Central memory CD4-positive, alpha-beta T cell (primary cell): ENCODE data around the gene ALKBH5.
A peak's percentile ranks its signal among the peaks of the same experiment; 100 is the strongest.

ENCODE experiments used
- DNase-seq: peaks from one replicate; pipeline ENCODE4 v3.0.0; 2022

The ALKBH5 gene

DNA sequence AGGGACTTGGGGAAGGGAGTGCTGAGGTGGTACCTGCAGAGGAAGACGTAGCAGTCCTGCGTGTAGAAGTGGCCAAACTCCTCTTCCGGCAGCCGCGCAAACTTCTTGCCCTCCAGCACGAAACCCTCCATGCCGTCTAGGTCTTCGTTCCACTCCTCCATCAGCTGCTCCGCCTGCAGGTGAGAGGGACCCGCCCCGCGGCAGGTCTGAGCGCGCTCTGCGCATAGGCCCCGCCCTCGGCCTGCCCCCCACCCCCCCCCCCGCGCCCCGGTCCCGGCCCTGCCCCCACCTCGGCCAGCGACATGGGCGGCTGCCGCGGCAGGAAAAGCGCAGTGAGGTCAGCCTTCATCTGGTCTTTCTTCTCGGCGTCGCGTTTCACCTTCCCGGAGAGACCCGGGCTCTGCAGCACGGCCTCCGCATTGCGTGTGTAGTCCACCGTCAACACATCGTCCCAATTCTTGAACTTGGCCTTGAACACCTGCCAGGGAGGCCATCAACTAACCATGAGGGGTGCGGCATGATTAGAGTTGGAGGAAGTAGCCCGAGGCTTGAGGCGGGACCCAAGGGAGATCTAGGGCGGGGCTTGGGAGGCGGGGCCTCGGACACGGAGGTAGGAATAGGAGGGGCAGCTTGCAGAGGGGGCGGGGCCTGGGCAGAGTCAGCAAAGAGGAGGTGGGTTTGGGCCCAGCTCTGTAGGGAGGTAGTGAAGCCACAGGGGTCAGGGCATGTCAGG is 63.4 kb downstream of the ALKBH5 start:
- no peak for DNase-seq

DNA sequence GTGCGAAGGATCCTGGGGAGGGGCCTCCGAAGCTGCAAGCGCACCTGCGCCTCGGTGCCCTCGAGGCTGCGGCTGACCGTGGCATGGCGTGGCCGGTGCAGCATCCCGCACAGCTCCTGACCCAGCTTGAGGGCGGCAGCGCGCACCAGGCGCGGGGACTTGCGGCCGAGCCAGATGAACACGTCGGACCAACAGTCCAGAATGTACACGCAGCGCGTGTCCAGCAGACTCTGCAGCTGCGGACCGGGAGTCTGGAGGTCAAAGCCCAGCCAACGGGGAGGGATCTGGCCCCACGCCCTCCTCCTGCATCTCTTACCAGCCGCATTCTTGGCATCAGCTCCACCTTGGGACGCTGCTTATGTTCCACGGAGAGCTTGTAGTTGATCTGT is 64.0 kb downstream of the ALKBH5 start:
- DNase-seq = no peak

DNA sequence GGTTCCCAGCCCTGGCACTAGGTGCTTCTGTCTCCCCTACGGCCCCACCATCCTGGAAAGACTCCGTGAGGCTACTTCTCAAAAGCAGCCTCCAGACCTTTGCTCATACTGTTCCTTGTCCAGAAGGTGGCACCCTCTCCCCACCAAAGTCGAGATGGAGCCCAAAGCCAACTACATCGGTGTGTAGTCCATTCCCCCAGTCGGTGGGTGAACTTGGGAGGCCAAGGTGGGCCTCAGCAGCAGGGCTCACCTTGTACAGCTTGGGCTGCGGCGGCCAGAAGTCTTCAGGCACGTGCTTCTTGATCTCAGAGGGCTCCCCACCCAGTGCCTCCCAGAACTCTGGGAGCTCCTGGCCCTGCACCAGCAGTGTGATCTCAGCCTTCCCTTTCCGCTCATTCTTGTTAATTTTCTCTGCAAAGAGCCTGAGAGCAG is 64.7 kb downstream of the ALKBH5 start:
- peak; percentile 52 for DNase-seq

DNA sequence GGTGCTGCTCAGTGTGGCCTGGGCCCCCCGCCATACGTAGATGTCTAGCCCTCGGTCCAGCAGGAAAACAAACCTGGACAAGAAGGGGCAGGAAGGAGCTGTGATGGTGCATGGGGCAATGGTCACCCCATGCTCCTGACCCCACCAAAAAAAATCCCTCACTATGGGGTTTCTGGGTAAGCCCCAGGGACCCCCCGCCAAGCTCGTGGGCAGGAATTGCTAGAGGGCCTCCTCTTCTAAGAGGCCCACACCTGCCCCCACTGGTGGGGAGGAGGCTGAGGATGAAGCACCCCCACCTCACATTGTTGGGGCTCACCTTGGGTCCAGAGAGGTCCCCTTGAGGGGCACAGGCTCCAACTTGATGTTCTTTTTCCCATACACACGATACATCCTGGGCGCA is 65.2 kb downstream of the ALKBH5 start:
- DNase-seq = no peak

DNA sequence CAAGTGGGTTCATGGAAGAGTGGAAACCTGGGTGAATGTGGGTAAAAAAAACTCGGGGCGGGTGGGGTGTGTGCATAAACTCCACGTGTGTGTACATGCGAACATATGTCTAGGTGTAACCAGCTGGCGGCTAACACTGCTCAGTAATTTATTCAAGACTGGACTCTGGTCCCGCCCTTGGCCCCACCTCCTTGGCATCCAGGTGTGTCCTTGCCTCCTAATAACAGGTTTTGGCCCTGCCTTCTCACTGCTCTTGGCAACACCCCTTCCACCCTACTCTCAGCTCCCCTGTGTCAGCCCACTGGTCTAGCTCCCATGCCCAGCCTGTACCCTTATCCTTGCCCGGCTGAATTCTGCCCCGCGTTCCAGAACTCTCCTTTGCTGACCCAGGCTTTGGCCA is 66.6 kb downstream of the ALKBH5 start:
- DNase-seq = no peak

DNA sequence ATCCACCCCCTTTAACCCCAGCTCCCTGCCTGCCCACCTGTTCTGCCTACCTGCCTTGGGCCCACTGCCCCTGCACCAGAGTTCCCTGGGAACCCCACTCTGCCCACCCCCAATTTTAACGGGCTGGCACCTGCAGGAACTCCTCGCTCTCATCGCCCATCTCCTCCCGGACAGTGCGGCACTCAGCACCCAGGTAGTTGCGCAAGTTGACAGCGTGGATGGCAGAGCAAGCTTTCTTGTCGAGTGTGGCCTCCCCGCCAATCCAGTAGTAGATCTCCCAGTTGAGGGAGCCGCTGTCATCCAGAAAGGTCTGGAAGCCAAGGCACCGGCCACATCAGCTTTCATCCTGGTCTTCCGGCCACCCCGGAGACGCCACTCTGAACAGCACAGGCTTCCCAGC is 67.1 kb downstream of the ALKBH5 start:
- no peak for DNase-seq

DNA sequence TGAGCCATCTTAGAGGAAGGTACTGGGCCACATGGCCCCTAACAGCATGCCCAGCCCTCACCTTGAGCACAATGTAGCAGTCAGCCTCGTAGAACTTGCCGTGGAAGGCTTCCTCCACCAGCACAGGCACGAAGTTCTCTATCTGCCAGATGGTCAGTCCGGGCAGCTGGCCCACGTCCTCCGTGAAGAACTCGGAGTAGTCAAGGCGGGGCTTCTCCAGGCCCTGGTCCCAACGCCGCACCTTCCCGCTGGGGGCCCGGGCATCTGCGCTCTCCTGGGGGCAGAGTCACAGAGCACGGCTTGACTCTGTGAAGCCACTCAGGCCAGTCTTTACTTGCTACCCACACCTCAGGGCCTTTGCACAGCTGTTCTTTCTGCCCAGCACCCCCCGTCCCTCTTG is 67.6 kb downstream of the ALKBH5 start:
- no peak for DNase-seq

DNA sequence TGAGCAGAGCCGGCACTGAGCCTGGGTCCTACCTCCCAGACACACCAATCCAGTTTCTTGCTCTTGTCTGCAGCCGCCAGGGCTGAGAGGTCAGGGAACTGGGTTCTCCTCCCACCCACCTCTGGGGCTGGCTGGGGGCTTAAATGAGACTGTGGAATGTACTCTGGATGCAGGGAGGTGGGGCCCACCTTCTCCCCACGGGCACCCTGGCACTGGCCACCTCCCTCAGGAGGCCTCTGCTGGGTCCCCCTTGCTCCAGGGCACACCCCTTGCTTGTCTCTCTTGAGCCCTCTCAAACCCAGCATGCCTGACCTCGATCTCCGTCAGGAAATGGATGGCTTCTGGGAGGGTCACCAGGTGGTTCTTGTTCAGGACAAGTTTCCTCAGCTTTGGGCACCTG is 68.5 kb downstream of the ALKBH5 start:
- no peak for DNase-seq

DNA sequence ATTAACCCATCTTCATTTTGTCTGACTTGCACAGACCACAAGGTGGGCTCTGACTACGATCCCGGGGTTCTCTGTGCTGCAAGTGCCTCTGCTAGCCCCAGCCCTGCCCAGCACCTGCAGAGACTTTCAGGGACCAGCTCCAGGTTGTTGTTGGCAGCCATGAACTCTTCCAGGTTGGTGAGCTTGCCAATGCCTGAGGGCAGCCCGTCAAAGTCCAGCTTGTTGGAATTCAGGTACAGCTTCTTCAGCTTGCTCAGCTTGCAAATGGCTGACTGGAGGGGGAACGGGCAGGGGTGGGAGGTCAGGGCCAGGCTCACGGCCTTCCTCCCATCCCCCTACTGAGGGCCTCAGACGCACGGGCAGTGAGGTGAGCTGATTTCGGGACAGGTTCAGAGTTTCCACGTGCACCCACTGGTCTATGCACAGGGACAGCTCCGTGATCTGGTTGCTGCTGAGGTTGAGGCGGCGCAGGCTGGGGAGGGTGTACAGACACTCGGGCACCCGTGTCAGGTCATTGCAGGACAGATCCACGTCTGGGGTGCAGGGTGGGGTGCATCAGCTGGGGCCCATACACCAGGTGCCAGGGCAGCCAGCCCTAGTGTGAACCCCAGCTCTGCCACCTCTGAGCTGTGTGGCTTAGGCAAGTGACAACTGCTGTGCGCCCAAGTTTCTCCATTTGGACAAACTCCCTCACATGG is 69.7 kb downstream of the ALKBH5 start:
- DNase-seq = no peak

DNA sequence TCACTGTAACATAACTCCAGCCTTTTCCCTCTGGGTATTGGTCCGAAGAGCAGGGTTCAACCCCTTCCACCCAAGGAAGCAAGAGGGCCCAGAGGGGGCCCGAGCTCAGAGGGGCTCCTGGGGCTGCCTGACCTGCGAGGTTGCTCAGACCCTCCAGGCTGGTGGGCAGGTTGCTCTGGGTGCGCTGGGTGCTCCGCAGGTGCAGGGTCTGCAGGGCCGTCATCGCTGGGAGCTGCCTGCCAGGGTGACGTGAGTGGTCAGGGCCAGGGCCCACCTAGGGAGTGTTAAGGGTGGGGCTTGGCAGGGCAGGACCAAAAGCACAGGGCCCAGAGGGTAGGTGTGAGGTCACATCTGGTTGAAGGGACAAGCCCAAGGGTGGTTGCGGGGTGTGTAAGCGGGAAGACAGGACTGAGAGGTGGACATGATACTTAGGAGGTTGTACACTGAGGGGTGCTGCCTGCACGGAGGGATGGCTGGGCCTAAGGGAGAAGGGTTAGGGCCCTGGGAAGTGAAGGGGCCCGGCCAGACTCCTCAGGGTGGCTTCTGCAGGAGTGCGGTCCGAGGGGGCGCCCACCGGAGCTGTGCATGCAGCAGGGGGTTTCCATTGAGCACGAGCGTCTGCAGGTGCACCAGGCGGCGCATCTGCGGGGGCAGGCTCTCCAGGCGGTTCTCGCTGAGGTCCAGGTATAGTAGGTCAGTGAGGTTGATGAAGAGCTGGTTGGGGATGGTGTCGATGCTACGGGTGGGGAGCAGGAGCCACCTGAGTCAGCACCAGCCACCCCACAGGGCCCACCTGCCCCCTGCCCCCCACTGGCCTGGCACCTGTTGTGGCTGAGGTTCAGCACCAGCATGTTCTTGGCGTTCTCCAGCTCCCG is 70.6 kb downstream of the ALKBH5 start:
- DNase-seq = no peak

DNA sequence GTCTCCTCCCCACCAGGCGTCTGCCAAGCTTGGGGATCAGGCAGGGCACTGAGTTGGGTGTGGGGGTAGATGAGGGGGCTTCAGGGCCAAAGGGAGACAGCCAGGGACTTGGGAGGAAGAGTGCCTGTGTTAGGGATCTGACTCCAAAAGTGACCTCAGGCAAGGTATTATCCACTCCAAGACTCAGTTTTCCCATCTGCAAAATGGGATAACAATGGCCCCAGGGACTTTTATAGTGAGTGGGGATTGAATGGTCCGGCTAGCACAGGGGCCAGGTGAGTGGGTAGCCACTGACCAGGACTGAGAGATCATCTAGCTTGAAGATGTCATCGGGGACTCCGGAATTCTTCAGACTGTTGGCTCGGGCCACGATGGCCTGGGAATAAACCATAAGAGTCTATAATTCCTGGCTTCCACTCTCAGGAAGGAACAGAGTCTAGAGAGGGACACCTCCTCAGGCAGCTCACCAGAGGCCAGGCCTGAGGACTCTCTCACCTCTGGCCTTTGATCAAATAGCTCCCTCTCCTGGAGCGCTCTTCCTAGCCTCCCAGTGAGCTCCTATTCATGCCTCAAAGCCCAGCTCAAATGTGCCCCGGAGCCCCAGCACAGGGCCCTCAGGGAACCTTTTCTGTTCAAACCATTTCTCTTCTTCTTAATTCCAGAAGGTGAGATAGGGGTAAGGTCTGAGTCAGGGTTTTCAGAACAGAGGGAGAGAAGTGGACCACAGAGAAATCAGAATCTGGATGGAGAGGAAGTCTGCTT is 71.4 kb downstream of the ALKBH5 start:
- DNase-seq = no peak

DNA sequence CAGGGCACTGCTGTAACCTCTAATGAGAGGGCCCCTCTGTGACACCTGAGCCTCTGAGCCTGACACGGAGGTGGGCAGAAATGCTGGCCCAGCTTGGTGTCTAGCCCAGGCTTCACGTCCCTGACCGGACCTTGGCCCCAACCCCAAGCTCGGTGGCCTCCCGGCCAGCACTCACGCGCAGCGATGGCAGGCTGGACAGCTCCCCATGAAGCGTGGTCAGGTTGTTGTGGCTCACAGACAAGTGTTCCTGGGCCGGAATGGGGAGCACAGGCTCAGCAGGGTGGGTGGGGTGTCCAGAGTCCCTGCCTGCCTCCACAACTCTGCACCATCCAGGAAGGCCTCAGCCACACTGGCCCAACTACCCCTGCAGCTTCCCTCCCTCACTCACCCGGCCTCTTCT is 72.7 kb downstream of the ALKBH5 start:
- DNase-seq = no peak

DNA sequence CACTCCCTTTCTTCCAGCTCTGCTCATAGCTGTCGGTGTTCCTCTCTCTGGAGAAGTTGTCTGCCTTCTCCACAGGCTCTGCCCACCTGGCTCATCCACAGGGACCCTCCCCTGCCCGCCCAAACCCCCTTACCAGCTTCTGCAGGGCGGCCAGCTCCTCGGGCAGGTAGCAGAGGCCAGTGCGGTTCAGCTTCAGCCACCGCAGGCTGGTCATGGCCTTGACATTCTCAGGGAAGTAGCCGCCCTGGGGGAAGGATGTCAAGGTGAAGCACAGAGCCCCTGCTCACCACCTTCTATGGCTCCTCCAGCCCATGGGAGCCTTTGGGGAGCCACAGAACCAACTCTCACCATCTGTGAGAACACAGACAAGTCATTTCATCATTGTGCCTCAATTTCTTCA is 73.1 kb downstream of the ALKBH5 start:
- DNase-seq = no peak

DNA sequence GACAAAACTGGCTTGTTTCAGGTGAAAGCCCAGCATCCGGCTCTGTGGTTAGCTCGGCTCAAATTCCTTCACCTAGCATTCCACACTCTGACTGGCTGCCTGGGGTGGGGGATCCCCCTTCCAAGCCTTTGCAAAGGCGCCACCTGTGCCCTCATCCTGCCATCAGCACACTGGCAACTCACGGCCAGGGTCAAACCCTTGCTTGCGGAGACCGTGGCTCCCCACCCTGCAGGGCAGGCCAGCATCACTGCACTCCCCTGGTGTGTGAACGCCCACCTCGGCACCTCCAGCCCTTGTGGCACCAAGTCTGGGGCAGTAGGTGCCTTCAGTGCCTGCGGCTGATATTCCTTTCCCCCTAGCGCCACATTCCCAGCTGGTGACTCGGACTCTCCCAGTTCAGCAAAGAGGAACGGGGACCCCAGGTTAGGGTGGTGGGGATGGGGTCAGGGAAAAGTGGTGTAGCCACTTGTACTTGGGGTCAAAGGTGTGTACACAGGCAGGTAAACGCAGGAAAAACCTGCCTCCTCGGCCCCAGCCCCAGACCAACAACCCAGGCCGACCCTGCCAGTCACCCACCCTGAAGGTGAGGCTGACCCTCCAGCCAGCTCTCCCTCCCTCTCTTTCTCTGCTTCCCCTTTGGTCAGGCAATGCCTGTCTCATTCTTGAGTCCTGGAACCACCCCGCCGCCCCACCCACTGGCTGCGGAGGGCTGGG is 73.8 kb downstream of the ALKBH5 start:
- DNase-seq = peak; percentile 18

DNA sequence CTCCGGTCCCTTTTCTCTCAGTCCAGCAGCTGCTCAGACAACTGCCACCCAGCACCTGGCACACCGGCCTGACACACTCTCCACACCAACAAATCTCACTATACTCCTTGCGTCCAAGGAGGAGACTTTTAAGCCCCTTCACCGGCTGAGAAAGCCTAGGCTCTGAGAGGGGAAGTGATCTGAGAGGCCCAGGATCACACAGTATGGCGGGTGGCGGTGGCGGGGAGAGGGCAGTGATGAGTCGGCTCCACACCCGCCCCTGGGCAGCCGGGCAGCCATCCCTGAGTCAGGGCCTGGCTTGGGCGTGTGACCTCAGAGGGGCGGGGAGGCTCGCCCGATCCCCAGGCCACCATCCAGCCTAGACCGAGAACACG is 74.3 kb downstream of the ALKBH5 start:
- peak; percentile 29 for DNase-seq

DNA sequence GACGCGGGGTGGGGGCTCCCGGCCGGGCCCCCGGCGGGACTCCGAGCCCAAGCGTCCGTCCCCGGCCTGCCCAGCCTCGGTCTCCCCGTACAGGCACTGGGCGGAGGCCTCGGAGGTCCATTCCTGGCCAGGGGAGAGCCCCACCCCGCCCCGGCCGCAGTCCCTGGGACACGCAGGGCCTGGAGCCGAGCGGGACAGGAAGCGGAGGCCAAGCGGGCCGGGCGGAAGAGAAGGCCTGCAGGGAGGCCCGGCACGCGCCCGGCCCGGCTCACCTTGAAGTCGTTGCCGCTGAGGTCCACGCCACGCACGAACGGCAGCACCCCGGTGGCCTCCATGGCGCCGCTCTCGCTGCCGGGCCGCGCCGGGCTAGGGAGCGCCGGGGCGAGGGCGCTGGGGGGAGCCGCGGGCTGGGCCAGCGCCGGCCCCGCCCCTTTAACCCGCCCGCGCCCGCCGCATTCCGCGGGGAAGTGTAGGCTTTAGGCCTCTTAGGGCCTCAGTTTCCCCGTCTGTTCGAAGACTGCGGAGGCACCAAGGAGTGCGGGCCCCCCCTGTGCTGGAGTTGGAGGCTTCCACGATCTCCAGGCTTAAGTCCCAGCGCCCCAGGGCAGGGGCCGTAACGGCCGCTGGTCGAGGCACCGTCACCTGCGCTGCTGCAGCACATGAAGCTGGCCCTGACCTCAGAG is 74.9 kb downstream of the ALKBH5 start, which contains the start of gene FLII:
Gene FLII (minus strand): TSS at position 383 of the 683 bp plus-strand sequence. CDS start 48 bp downstream, at position 335.
- DNase-seq = peak; percentile 44
